Measurements from ENCODE around the gene ETS2. TPM values are rescaled to one million over a fixed set of nuclear protein-coding genes. Genes with fewer than 3 reads are reported as not detected.
A peak's percentile ranks its signal among the peaks of the same experiment; 100 is the strongest.

Gene ETS2
- total RNA-seq, 2 donors from 2014 or later, result 98.4 to 102 TPM

DNA sequence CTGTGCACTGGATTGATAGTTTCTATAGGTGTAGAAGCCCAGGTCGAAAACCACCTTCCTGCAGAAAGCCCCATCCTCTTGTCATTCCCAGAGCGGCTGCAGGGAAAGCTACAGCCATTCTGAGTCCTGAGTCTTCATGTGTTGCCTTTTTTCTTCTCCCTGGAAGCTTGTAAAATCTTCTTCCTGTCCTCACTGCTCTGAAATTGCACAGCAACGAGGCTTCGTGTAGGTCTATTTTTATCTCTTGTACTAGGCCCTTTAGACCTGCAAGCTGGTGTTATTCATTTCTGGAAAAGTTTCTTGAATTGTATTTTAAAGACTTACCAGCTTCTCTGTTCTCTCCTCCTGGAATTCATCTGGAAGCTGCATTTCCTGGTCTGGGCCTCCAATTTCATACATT lies 44.2 kb upstream of the ETS2 start:
- Histone ChIP-seq H3K9me3 (ENCODE audit: control insufficient read depth, low read length) (peaks cover 20% of the 10 kb centered on the region), H3K9ac (ENCODE audit: extremely low read depth, low read length, poor library complexity, severe bottlenecking) (no peak overlapping the region), H3K36me3 (ENCODE audit: control insufficient read depth, insufficient read depth, low read length) (peaks cover 5% of the 10 kb centered on the region), H3K27ac (ENCODE audit: low read depth, low read length) (no peak overlapping the region), H3K4me3 (ENCODE audit: low read length) (no peak overlapping the region), H3K4me1 (ENCODE audit: control insufficient read depth, insufficient read depth, low read length) (peaks cover 6% of the 10 kb centered on the region), H3K27me3 (ENCODE audit: control insufficient read depth, insufficient read depth, low read length, poor library complexity, severe bottlenecking) (no peaks in the 10 kb centered on the region)
- Mint-ChIP-seq H3K9me3 (peaks cover 18% of the 10 kb centered on the region), H3K4me3 (peak overlapping the region; percentile 6), H3K27ac (peak overlapping the region; percentile 46), H3K27me3 (ENCODE audit: insufficient read depth) (peaks cover 11% of the 10 kb centered on the region), H3K4me1 (peaks cover 16% of the 10 kb centered on the region), H3K36me3 (ENCODE audit: low read depth) (peaks cover 22% of the 10 kb centered on the region)
- DNase-seq, result no peak
- 83 to 94% methylated on average over 3 to 4 of the region's 4 CpGs for WGBS, 2 experiments (ENCODE audit: insufficient coverage in 1 of 2, insufficient read length in 1 of 2)
- TF ChIP-seq, protein P1, sequence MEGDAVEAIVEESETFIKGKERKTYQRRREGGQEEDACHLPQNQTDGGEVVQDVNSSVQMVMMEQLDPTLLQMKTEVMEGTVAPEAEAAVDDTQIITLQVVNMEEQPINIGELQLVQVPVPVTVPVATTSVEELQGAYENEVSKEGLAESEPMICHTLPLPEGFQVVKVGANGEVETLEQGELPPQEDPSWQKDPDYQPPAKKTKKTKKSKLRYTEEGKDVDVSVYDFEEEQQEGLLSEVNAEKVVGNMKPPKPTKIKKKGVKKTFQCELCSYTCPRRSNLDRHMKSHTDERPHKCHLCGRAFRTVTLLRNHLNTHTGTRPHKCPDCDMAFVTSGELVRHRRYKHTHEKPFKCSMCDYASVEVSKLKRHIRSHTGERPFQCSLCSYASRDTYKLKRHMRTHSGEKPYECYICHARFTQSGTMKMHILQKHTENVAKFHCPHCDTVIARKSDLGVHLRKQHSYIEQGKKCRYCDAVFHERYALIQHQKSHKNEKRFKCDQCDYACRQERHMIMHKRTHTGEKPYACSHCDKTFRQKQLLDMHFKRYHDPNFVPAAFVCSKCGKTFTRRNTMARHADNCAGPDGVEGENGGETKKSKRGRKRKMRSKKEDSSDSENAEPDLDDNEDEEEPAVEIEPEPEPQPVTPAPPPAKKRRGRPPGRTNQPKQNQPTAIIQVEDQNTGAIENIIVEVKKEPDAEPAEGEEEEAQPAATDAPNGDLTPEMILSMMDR (conservative IDR thresholded peaks at IDR 0.05), result no peak

DNA sequence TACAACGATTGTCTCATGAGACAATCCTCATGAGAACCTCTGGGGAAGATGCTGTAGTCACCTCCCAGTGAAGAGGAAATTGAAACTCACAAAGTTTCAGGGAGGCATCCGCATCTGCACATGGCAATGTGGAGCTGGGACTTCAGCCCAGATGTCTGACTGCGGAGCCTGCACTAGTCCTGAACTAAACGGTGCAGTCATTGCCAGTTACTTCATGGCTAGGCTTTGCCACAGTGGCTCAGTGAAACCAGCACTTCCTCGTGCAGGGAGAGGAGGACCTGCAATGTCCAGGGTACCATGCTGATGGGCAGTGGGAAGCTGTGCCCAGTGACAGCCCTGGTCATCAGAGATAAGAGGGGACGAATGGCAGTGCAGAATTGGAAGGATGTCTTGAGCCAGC lies 40.7 kb upstream of the ETS2 start:
- WGBS, 2 experiments (ENCODE audit: insufficient coverage in 1 of 2, insufficient read length in 1 of 2), result 90 to 94% methylated on average over 5 to 6 of the region's 6 CpGs
- no peak overlapping the region for H3K27ac Mint-ChIP-seq
- H3K4me3 Mint-ChIP-seq, result no peak overlapping the region
- Histone ChIP-seq H3K4me3 (ENCODE audit: low read length) (no peak overlapping the region), H3K9me3 (ENCODE audit: control insufficient read depth, low read length) (peaks cover 20% of the 10 kb centered on the region), H3K27ac (ENCODE audit: low read depth, low read length) (no peak overlapping the region), H3K27me3 (ENCODE audit: control insufficient read depth, insufficient read depth, low read length, poor library complexity, severe bottlenecking) (no peaks in the 10 kb centered on the region), H3K36me3 (ENCODE audit: control insufficient read depth, insufficient read depth, low read length) (peaks cover 5% of the 10 kb centered on the region), H3K4me1 (ENCODE audit: control insufficient read depth, insufficient read depth, low read length) (peaks cover 2% of the 10 kb centered on the region), H3K9ac (ENCODE audit: extremely low read depth, low read length, poor library complexity, severe bottlenecking) (no peak overlapping the region)
- TF ChIP-seq, protein P1 (conservative IDR thresholded peaks at IDR 0.05), result no peak
- H3K36me3 Mint-ChIP-seq (ENCODE audit: low read depth), result peaks cover 22% of the 10 kb centered on the region
- peaks cover 9% of the 10 kb centered on the region for H3K27me3 Mint-ChIP-seq (ENCODE audit: insufficient read depth)
- no peak for DNase-seq
- peaks cover 18% of the 10 kb centered on the region for H3K9me3 Mint-ChIP-seq
- peaks cover 14% of the 10 kb centered on the region for H3K4me1 Mint-ChIP-seq

DNA sequence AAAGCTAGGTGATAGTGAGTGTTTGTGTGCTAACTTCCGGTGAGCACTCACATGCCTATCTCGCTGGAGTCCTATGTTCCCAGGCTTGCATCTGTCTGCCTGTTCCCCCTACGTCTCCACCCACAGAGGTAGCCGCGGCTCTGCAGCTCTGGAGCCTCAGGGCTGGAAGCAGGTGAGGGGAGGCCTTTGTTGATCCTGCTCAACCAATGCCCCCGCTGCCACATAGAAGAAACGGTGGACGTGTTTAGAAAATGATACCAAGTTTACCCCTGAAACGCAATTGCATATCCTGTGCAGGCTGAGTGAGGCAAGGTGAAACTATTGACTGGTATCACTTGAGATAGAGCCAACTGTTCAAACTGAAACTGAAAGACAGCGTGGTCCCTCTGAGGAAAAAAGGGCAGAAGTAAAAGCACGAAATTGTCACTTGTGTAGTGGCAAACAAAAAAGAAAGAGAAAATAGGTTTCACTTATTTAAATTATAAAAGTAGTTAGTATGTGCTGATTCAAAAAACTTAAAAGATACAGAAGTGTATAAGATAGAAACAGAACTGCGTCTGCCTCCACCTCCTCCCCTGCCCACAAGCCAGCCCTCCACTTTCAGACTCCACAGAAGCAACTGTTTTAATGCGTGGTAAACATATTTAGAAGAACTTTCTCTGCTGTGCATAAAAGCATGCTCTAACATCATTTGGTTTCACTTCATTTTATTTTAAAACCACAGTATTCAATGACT lies 38.6 kb upstream of the ETS2 start:
- Mint-ChIP-seq H3K4me1 (peaks cover 8% of the 10 kb centered on the region), H3K9me3 (peaks cover 15% of the 10 kb centered on the region), H3K4me3 (no peak overlapping the region), H3K27me3 (ENCODE audit: insufficient read depth) (peaks cover 8% of the 10 kb centered on the region), H3K27ac (no peak overlapping the region), H3K36me3 (ENCODE audit: low read depth) (peaks cover 22% of the 10 kb centered on the region)
- Histone ChIP-seq H3K9ac (ENCODE audit: extremely low read depth, low read length, poor library complexity, severe bottlenecking) (no peak overlapping the region), H3K27ac (ENCODE audit: low read depth, low read length) (no peak overlapping the region), H3K4me1 (ENCODE audit: control insufficient read depth, insufficient read depth, low read length) (no peaks in the 10 kb centered on the region), H3K9me3 (ENCODE audit: control insufficient read depth, low read length) (peaks cover 16% of the 10 kb centered on the region), H3K27me3 (ENCODE audit: control insufficient read depth, insufficient read depth, low read length, poor library complexity, severe bottlenecking) (no peaks in the 10 kb centered on the region), H3K36me3 (ENCODE audit: control insufficient read depth, insufficient read depth, low read length) (peaks cover 5% of the 10 kb centered on the region), H3K4me3 (ENCODE audit: low read length) (no peak overlapping the region)
- TF ChIP-seq, protein P1 (conservative IDR thresholded peaks at IDR 0.05), result no peak
- no peak for DNase-seq
- 85 to 87% methylated on average over 8 to 13 of the region's 13 CpGs for WGBS, 2 experiments (ENCODE audit: insufficient coverage in 1 of 2, insufficient read length in 1 of 2)

Data from endodermal cell (in vitro differentiated cells).